KMS-11 (cell line): Measurements from ENCODE around the gene TRIO.

Source experiments
- H2AFZ ChIP-seq: fragments of 200-600 bp; sonication (generic); 2 replicates; pipeline ENCODE4 v1.6.1; 2016; ENCODE audit warnings: antibody characterized with exemption, mixed run types, low read depth
- H3K27ac ChIP-seq: fragments of 200-600 bp; sonication (generic); 2 replicates; pipeline ENCODE4 v1.6.1; 2016; ENCODE audit warnings: mild to moderate bottlenecking, mixed run types
- H3K27me3 ChIP-seq: fragments of 200-600 bp; sonication (generic); 2 replicates; pipeline ENCODE4 v1.6.1; 2017; ENCODE audit warnings: mild to moderate bottlenecking, low read depth, mixed run types, moderate library complexity; ENCODE audit not compliant: insufficient read depth
- H3K36me3 ChIP-seq: fragments of 200-600 bp; sonication (generic); 2 replicates; pipeline ENCODE4 v1.6.1; 2017; ENCODE audit warnings: mild to moderate bottlenecking, mixed run types; ENCODE audit not compliant: insufficient read depth
- H3K4me1 ChIP-seq: fragments of 200-600 bp; sonication (generic); 2 replicates; pipeline ENCODE4 v1.6.1; 2016; ENCODE audit warnings: mild to moderate bottlenecking, low read depth, mixed run types; ENCODE audit not compliant: poor library complexity, severe bottlenecking
- H3K4me2 ChIP-seq: fragments of 200-600 bp; sonication (generic); 2 replicates; pipeline ENCODE4 v1.7.0; 2016; ENCODE audit warnings: mild to moderate bottlenecking, mixed run types
- H3K4me3 ChIP-seq: fragments of 200-600 bp; sonication (generic); IDR thresholded peaks from 2 replicates; pipeline ENCODE4 v1.6.1; 2017; ENCODE audit warnings: low read depth, low read length, mixed read lengths; ENCODE audit not compliant: insufficient read depth
- H3K79me2 ChIP-seq: fragments of 200-600 bp; sonication (generic); 2 replicates; pipeline ENCODE4 v1.6.1; 2016; ENCODE audit warnings: low read depth, mixed run types; ENCODE audit not compliant: insufficient read depth
- H3K9ac ChIP-seq: fragments of 200-600 bp; sonication (generic); 2 replicates; pipeline ENCODE4 v1.6.1; 2016; ENCODE audit warnings: mild to moderate bottlenecking, mixed run types
- H4K20me1 ChIP-seq: fragments of 200-600 bp; sonication (generic); 2 replicates; pipeline ENCODE4 v1.6.1; 2016; ENCODE audit warnings: mild to moderate bottlenecking, mixed run types; ENCODE audit not compliant: insufficient read depth
- TF ChIP-seq, protein P1 (sequence below): fragments of 200-600 bp; sonication (generic); conservative IDR thresholded peaks from 2 replicates; pipeline ENCODE4 v1.6.1; 2017; ENCODE audit warnings: low read depth, mild to moderate bottlenecking, antibody characterized with exemption, low read length, moderate library complexity, mixed read lengths

TRIO gene

DNA sequence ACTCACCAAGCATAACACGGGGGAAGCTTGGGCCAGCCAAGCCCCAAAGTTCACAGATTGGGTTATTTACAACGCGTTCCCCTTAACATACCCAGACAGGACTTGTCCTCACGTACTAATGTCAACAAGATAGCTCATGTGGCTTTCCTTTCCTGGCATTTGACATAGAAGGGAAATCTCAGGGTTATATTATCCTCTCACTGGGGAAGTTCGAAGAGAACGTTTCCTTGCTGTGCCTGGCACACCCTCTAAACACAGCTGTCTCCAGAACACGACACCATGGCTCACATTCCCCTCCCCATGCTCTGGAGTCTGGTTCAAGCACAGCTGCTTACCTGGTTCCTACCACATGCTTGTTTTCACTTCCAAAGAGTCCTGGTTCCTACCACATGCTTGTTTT, 391.6 kb downstream of the TRIO start:
- Histone ChIP-seq H3K36me3 (no peaks in the 10 kb centered on the region), H3K4me3 (no peak overlapping the region), H3K9ac (no peak overlapping the region), H4K20me1 (no peaks in the 10 kb centered on the region), H2AFZ (no peak overlapping the region), H3K4me1 (no peaks in the 10 kb centered on the region), H3K27me3 (no peaks in the 10 kb centered on the region), H3K4me2 (no peak overlapping the region), H3K27ac (no peak overlapping the region), H3K79me2 (no peaks in the 10 kb centered on the region)
- TF ChIP-seq, protein P1, sequence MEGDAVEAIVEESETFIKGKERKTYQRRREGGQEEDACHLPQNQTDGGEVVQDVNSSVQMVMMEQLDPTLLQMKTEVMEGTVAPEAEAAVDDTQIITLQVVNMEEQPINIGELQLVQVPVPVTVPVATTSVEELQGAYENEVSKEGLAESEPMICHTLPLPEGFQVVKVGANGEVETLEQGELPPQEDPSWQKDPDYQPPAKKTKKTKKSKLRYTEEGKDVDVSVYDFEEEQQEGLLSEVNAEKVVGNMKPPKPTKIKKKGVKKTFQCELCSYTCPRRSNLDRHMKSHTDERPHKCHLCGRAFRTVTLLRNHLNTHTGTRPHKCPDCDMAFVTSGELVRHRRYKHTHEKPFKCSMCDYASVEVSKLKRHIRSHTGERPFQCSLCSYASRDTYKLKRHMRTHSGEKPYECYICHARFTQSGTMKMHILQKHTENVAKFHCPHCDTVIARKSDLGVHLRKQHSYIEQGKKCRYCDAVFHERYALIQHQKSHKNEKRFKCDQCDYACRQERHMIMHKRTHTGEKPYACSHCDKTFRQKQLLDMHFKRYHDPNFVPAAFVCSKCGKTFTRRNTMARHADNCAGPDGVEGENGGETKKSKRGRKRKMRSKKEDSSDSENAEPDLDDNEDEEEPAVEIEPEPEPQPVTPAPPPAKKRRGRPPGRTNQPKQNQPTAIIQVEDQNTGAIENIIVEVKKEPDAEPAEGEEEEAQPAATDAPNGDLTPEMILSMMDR: no peak

DNA sequence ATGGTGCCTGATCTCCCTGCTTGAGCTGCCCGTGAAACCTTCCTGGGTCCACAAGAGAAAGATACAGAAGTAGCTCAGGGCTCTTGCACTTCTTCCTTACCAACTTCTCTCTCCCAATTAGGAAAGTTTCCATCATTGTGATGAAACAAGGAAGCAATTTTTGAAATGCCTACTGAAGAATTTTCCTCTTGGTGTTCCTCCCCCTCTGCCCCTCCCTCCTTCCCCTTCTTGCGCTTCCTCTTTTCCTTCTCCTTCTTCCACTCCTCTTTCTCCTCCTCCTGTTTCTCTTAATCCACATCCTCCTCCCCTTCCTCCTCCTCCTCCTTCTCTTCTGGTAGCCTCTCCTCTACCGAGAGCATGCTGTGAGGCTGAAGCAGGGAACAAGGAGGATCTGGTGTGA, 402.2 kb downstream of the TRIO start:
- no peaks in the 10 kb centered on the region for H3K4me1 ChIP-seq
- H2AFZ ChIP-seq: no peak overlapping the region
- TF ChIP-seq, protein P1: no peak
- no peaks in the 10 kb centered on the region for H3K27me3 ChIP-seq
- H3K79me2 ChIP-seq: no peaks in the 10 kb centered on the region
- no peaks in the 10 kb centered on the region for H3K36me3 ChIP-seq
- H4K20me1 ChIP-seq: no peaks in the 10 kb centered on the region
- H3K27ac ChIP-seq: no peak overlapping the region
- no peak overlapping the region for H3K4me3 ChIP-seq
- no peak overlapping the region for H3K9ac ChIP-seq
- no peak overlapping the region for H3K4me2 ChIP-seq

DNA sequence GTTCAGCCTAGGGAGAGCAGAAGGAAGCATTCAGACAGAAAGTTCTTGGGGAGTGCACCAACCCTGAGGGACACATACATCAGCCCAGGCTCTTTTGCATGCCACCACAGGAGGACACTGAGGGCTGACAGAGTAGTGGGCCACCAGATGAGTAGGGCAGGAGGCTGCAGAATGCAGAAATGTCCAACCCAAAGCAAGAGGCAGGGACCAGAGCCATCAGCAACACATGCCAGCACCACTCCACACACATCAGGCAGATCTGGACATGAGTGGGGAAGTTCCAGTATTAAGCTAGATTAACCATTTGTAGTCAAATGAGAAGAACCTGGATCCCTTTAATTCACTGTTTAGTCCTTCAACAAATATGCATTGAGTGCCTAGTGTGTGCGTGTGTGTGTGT, 402.7 kb downstream of the TRIO start:
- Histone ChIP-seq H3K4me3 (no peak overlapping the region), H3K79me2 (no peaks in the 10 kb centered on the region), H3K4me2 (no peak overlapping the region), H3K27me3 (no peaks in the 10 kb centered on the region), H3K9ac (no peak overlapping the region), H3K36me3 (no peaks in the 10 kb centered on the region), H3K27ac (no peak overlapping the region), H4K20me1 (no peaks in the 10 kb centered on the region), H3K4me1 (no peaks in the 10 kb centered on the region), H2AFZ (no peak overlapping the region)
- TF ChIP-seq, protein P1: no peak

DNA sequence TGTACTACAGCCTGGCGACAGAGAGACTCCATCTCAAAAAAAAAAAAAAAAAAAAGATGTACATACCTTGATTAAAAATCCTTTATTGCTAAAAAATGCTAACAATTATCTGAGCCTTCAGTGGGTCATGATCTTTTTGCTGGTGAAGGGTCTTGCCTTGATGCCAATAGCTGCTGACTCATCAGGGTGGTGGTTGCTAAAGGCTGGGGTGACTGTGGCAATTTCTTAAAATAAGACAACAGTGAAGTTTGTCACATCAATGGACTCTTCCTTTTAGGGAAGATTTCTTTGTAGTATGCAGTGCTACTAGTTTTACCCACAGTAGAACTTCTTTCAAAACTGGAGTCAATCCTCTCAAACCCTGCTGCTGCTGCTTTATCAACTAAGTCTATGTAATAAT, 404.5 kb downstream of the TRIO start:
- H3K9ac ChIP-seq: no peak overlapping the region
- no peaks in the 10 kb centered on the region for H3K79me2 ChIP-seq
- no peaks in the 10 kb centered on the region for H3K27me3 ChIP-seq
- TF ChIP-seq, protein P1: no peak
- H3K36me3 ChIP-seq: no peaks in the 10 kb centered on the region
- H4K20me1 ChIP-seq: no peaks in the 10 kb centered on the region
- H3K4me2 ChIP-seq: no peak overlapping the region
- no peak overlapping the region for H3K27ac ChIP-seq
- H3K4me3 ChIP-seq: no peak overlapping the region
- H2AFZ ChIP-seq: no peak overlapping the region
- H3K4me1 ChIP-seq: no peaks in the 10 kb centered on the region

DNA sequence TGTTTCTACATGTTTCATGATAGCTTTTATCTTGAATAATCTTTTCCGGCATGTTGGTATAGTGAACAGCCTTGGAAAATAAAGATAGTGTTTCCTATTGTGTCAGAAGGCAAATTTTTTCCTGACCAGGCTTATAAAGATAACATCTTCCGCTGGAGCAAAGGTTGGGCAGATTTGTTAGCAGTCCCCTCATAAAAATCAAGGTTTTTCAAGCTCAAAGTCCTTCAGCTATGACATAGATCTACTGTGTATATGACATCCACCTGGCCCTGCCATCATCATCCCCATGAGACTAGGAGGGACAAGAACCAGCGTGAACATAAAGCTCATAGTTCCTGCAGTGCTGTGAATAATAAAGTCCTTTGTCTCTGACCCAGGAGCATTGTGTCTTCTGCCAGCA, 408.1 kb downstream of the TRIO start:
- TF ChIP-seq, protein P1: no peak
- Histone ChIP-seq H3K4me3 (no peak overlapping the region), H3K36me3 (no peaks in the 10 kb centered on the region), H3K27ac (no peak overlapping the region), H3K4me2 (no peak overlapping the region), H3K4me1 (no peaks in the 10 kb centered on the region), H3K9ac (no peak overlapping the region), H4K20me1 (no peaks in the 10 kb centered on the region), H3K27me3 (no peaks in the 10 kb centered on the region), H2AFZ (no peak overlapping the region), H3K79me2 (no peaks in the 10 kb centered on the region)
